ENCODE results near the gene HEMGN. TPM values are rescaled to one million over a fixed set of nuclear protein-coding genes. Genes with fewer than 3 reads are reported as not detected.

The HEMGN gene
- total RNA-seq, 1 donor from 2014 or later, result not detected

GRCh38 chr9:97880336-97880735, 57.6 kb downstream of the HEMGN start:
- peaks cover 14% of the 10 kb centered on the region for H3K4me1 Mint-ChIP-seq (ENCODE audit: unreplicated experiment)
- no peaks in the 10 kb centered on the region for H3K9me3 Mint-ChIP-seq (ENCODE audit: unreplicated experiment)
- peaks cover 27% of the 10 kb centered on the region for H3K27me3 Mint-ChIP-seq (ENCODE audit: unreplicated experiment)
- no peak overlapping the region for H3K4me3 Mint-ChIP-seq (ENCODE audit: unreplicated experiment)
- no peak for TF ChIP-seq CTCF (IDR thresholded peaks at IDR 0.05)
- DNase-seq (ENCODE audit: extremely low spot score, unreplicated experiment), result no peak
- H3K36me3 Mint-ChIP-seq (ENCODE audit: unreplicated experiment), result no peaks in the 10 kb centered on the region
- H3K27ac Mint-ChIP-seq (ENCODE audit: unreplicated experiment), result no peak overlapping the region

Other genes starting within 250 kb of the HEMGN start
- gene XPA, start 240.8 kb downstream of the HEMGN start, total RNA-seq, result 10.1 and 10.6 TPM in 2 replicates
- gene FOXE1, start 84.9 kb downstream of the HEMGN start, total RNA-seq, result not detected in 2 replicates
- gene TRMO, start 15.7 kb downstream of the HEMGN start, total RNA-seq, result 10.6 and 15.3 TPM in 2 replicates
- gene ANP32B, start 45.2 kb upstream of the HEMGN start, total RNA-seq, result 114 and 117 TPM in 2 replicates
- gene NANS, start 118.6 kb upstream of the HEMGN start, total RNA-seq, result 43.4 and 43.9 TPM in 2 replicates
- 0.48 and 0.76 TPM in 2 replicates for gene TRIM14, start 181.1 kb upstream of the HEMGN start, total RNA-seq